Mammary epithelial cell (primary cell): ENCODE data around the gene CCDC27.

Experiments used
- EZH2 ChIP-seq: IDR thresholded peaks from 2 replicates; pipeline ENCODE4 v1.6.1; 2012; ENCODE audit warnings: low read length, inconsistent platforms, borderline replicate concordance
- TF ChIP-seq, protein P1 (sequence below), 2 donors: IDR thresholded peaks in 1 of 2; conservative IDR thresholded peaks in 1 of 2; 2 replicates each; pipeline ENCODE4 v1.5.1; 2011 to 2012; ENCODE audit warnings: inconsistent platforms in 2 of 2, low read length in 2 of 2, mild to moderate bottlenecking in 2 of 2, control low read depth in 1 of 2, low read depth in 1 of 2; ENCODE audit not compliant: insufficient read depth in 1 of 2; ENCODE audit errors: extremely low read depth in 1 of 2

DNA sequence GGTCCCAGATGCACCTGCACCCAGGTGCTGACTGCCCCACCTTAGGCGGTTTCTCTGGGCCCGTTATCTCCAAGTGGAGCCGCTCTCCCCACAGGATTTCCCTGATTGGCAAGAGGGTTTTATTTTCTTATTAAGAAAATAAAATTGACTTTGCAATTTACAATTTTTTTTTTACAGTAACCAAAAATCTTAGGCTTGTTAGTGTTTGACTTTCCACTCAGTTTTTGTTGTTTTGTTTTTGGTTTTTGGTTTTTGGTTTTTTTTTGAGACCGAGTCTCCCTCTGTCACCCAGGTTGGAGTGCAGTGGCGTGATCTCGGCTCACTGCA is 4.8 kb upstream of the CCDC27 start:
- TF ChIP-seq, protein P1, sequence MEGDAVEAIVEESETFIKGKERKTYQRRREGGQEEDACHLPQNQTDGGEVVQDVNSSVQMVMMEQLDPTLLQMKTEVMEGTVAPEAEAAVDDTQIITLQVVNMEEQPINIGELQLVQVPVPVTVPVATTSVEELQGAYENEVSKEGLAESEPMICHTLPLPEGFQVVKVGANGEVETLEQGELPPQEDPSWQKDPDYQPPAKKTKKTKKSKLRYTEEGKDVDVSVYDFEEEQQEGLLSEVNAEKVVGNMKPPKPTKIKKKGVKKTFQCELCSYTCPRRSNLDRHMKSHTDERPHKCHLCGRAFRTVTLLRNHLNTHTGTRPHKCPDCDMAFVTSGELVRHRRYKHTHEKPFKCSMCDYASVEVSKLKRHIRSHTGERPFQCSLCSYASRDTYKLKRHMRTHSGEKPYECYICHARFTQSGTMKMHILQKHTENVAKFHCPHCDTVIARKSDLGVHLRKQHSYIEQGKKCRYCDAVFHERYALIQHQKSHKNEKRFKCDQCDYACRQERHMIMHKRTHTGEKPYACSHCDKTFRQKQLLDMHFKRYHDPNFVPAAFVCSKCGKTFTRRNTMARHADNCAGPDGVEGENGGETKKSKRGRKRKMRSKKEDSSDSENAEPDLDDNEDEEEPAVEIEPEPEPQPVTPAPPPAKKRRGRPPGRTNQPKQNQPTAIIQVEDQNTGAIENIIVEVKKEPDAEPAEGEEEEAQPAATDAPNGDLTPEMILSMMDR (conservative IDR thresholded peaks at IDR 0.05 in 1 of 2, IDR thresholded peaks at IDR 0.05 in 1 of 2; ENCODE audit: extremely low read depth in 1 of 2, insufficient read depth in 1 of 2, low read depth in 1 of 2, low read length in 2 of 2), result no peak
- TF ChIP-seq EZH2, result no peak
